Osteoblast (primary cell): ENCODE measurements around the gene PTGES2. TPM values are rescaled to one million over a fixed set of nuclear protein-coding genes. Genes with fewer than 3 reads are reported as not detected.
"Not testable (repeated sequence)": the region's sequence is repeated elsewhere in the genome, so short reads cannot be mapped to it uniquely, and the experiment has no call there.

Experiments
- DNase-seq: peaks from one replicate; pipeline ENCODE4 v3.0.0; 2011; ENCODE audit warnings: low spot score, mixed read lengths; ENCODE audit not compliant: insufficient read length; ENCODE audit errors: missing footprints
- H2AFZ ChIP-seq: 2 replicates; pipeline ENCODE4 v1.6.0; 2011; ENCODE audit warnings: mild to moderate bottlenecking, low read length
- H3K27ac ChIP-seq: 2 replicates; pipeline ENCODE4 v1.5.1; 2011; ENCODE audit warnings: mild to moderate bottlenecking, low read depth, low read length, moderate library complexity
- H3K27me3 ChIP-seq: 2 replicates; pipeline ENCODE4 v1.6.0; 2012; ENCODE audit warnings: mild to moderate bottlenecking, control low read depth, inconsistent platforms, low read length, moderate library complexity; ENCODE audit not compliant: insufficient read depth
- H3K36me3 ChIP-seq: 2 replicates; pipeline ENCODE4 v1.5.1; 2011; ENCODE audit warnings: mild to moderate bottlenecking, low read length, control low read depth, moderate library complexity; ENCODE audit not compliant: insufficient read depth
- H3K4me1 ChIP-seq: 2 replicates; pipeline ENCODE4 v1.5.1; 2011; ENCODE audit warnings: mild to moderate bottlenecking, low read length, control low read depth, moderate library complexity; ENCODE audit not compliant: insufficient read depth
- H3K4me2 ChIP-seq: 2 replicates; pipeline ENCODE4 v1.6.0; 2011; ENCODE audit warnings: mild to moderate bottlenecking, low read length; ENCODE audit not compliant: insufficient read depth
- H3K4me3 ChIP-seq: fragments of 200-600 bp; sonication (generic); 3 replicates; pipeline ENCODE4 v1.5.1; 2012; ENCODE audit warnings: mild to moderate bottlenecking, low read length, inconsistent platforms; ENCODE audit not compliant: insufficient read depth
- H3K79me2 ChIP-seq: 2 replicates; pipeline ENCODE4 v1.6.0; 2012; ENCODE audit warnings: mild to moderate bottlenecking, low read length, control low read depth, inconsistent platforms; ENCODE audit not compliant: insufficient read depth
- H3K9me3 ChIP-seq: 2 replicates; pipeline ENCODE4 v1.5.1; 2011; ENCODE audit warnings: low read depth, low read length, control low read depth
- H4K20me1 ChIP-seq: 2 replicates; pipeline ENCODE4 v1.6.0; 2012; ENCODE audit warnings: mild to moderate bottlenecking, low read length, control low read depth; ENCODE audit not compliant: insufficient read depth
- CTCF ChIP-seq: IDR thresholded peaks from 2 replicates; pipeline ENCODE4 v1.5.1; 2011; ENCODE audit warnings: mild to moderate bottlenecking, low read depth, low read length, moderate library complexity; ENCODE audit errors: extremely low read depth
- total RNA-seq: library from RNA; depleted of rRNA; stranded (reverse); fragments of >200 nt; gene quantifications from 2 replicates; pipeline ENCODE4 v1.2.3, GENCODE V29; 2012

PTGES2 gene
- total RNA-seq, 1 donor, result 50.3 TPM

- Histone ChIP-seq H3K27me3 (peaks cover 21% of the 10 kb centered on the region), H3K36me3 (no peaks in the 10 kb centered on the region), H3K79me2 (no peaks in the 10 kb centered on the region), H3K4me1 (peaks cover 6% of the 10 kb centered on the region), H3K27ac (no peak overlapping the region), H3K4me3 (no peak overlapping the region), H2AFZ (no peak overlapping the region), H4K20me1 (no peaks in the 10 kb centered on the region), H3K4me2 (no peak overlapping the region), H3K9me3 (peaks cover 4% of the 10 kb centered on the region)
- peak; percentile 94 for DNase-seq
- TF ChIP-seq CTCF, result no peak
These were observed 9.6 kb upstream of the PTGES2 start for GRCh38 chr9:128136816-128137793.

- H3K27me3 ChIP-seq, result peaks cover 30% of the 10 kb centered on the region
- not testable (repeated sequence) for H3K9me3 ChIP-seq, H3K36me3 ChIP-seq, H3K4me3 ChIP-seq, H3K27ac ChIP-seq, H3K79me2 ChIP-seq, DNase-seq, H4K20me1 ChIP-seq, H3K4me1 ChIP-seq, H3K4me2 ChIP-seq, H2AFZ ChIP-seq
These were observed 8.0 kb upstream of the PTGES2 start for GRCh38 chr9:128135561-128135960.

GRCh38 chr9:128132139-128132538 is 4.6 kb upstream of the PTGES2 start:
- not testable (repeated sequence) for H3K36me3 ChIP-seq, H3K27ac ChIP-seq, H3K79me2 ChIP-seq, H3K4me3 ChIP-seq, H3K9me3 ChIP-seq, H2AFZ ChIP-seq, H3K4me2 ChIP-seq, H4K20me1 ChIP-seq, DNase-seq
- Histone ChIP-seq H3K27me3 (peaks cover 30% of the 10 kb centered on the region), H3K4me1 (peaks cover 10% of the 10 kb centered on the region)

- not testable (repeated sequence) for H2AFZ ChIP-seq, H3K27ac ChIP-seq, DNase-seq, H3K9me3 ChIP-seq, H3K4me3 ChIP-seq, H4K20me1 ChIP-seq, H3K4me2 ChIP-seq, H3K36me3 ChIP-seq
- H3K27me3 ChIP-seq, result peaks cover 30% of the 10 kb centered on the region
- peaks cover 12% of the 10 kb centered on the region for H3K79me2 ChIP-seq
- peaks cover 10% of the 10 kb centered on the region for H3K4me1 ChIP-seq
These were observed 3.8 kb upstream of the PTGES2 start for GRCh38 chr9:128131346-128131745.

GRCh38 chr9:128130651-128131050 is 3.1 kb upstream of the PTGES2 start:
- Histone ChIP-seq H3K27me3 (peaks cover 29% of the 10 kb centered on the region), H3K4me1 (peaks cover 17% of the 10 kb centered on the region), H3K79me2 (peaks cover 16% of the 10 kb centered on the region)
- not testable (repeated sequence) for H3K4me3 ChIP-seq, H4K20me1 ChIP-seq, H3K36me3 ChIP-seq, H2AFZ ChIP-seq, H3K9me3 ChIP-seq, H3K27ac ChIP-seq, H3K4me2 ChIP-seq
- peak; percentile 11 for DNase-seq
